Measurements from ENCODE around the gene TLDC2. TPM values are rescaled to one million over a fixed set of nuclear protein-coding genes. Genes with fewer than 3 reads are reported as not detected.

The TLDC2 gene
- total and polyA plus RNA-seq, 2 of the 8 experiments (the other 6 are each of a cell fraction or from before 2014, with no cell fraction given) = 0.29 to 0.34 TPM

DNA sequence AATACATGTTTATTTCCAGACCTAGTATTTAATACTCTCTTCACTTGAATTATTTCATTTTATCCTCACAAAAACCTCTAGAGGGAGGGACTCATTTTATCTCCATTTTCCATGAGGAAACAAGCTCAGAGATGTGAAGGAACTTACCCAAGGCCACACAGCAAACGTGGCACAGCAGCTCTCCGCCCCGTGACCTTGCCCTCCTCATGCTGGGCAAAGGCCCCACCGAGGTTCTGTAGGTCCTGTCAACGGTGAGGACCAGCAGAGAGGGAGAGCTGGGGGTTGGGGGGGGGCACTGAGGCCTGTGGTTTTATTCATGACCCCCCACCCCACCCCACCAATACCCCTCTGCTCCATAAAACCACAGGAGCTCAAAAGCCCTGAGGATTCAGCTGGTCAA is 40.9 kb upstream of the TLDC2 start:
- H3K4ac ChIP-seq (replicated peaks; ENCODE audit: insufficient read length, low read depth, low read length) = peak overlapping the region; percentile 69
- H3K4me3 ChIP-seq (ENCODE audit: extremely low read depth in 1 of 4, insufficient read depth in 2 of 4, low read depth in 3 of 4, low read length in 4 of 4) = peak overlapping the region in 1 of 4 experiments; percentile 52; a peak in 1 of 8 replicates
- ChIA-PET CTCF (ENCODE audit: partially characterized antibody) (interaction anchor here (0.6 to 5.3 kb wide), 20 partner anchors 9 to 192 kb away, joined by 3 to 45 read pairs (median 6); partner anchors contain the start of gene DSN1), POLR2A (ENCODE audit: partially characterized antibody) (interaction anchor here (0.9 to 5.9 kb wide), 6 partner anchors 9 to 89 kb away, joined by 3 to 42 read pairs (median 13); a partner anchor contains a TSS)
- DNase-seq (ENCODE audit: low read depth in 1 of 2, low spot score in 2 of 2) = no peak
- peaks cover 0 to 2% (median 0%) of the 10 kb centered on the region in 4 experiments; a peak in 1 of 8 replicates for H3K36me3 ChIP-seq (ENCODE audit: control insufficient read depth in 2 of 4, insufficient read depth in 4 of 4, low read length in 3 of 4)
- H3K23ac ChIP-seq (ENCODE audit: insufficient read length) = no peak overlapping the region
- H2BK12ac ChIP-seq (ENCODE audit: low read depth, low read length) = 0 out of 2 replicates have a peak overlapping the region, but pooled peaks have one; percentile 11
- no peak overlapping the region for H2BK20ac ChIP-seq (ENCODE audit: low read length)
- 77% methylated on average over 5 of the region's 5 CpGs; no CpG with 5 or more reads in 1 of the 2 experiments for WGBS, 2 experiments (ENCODE audit: extremely low coverage in 1 of 2, insufficient coverage in 1 of 2, insufficient read length in 1 of 2, insufficient replicate concordance in 2 of 2, low coverage in 1 of 2, low lambda C conversion rate in 2 of 2, missing lambda C conversion rate in 1 of 2)
- H4K5ac ChIP-seq (ENCODE audit: insufficient read length, low read depth, low read length) = peak overlapping the region; percentile 89
- H3K79me1 ChIP-seq (ENCODE audit: low read depth, low read length) = 0 out of 2 replicates have a peak, but pooled peaks cover 2% of the 10 kb centered on the region
- H3K14ac ChIP-seq (ENCODE audit: insufficient read length) = no peak overlapping the region
- H4K8ac ChIP-seq (ENCODE audit: extremely low read depth, insufficient read depth, low read length) = peak overlapping the region; percentile 69
- H2BK15ac ChIP-seq (ENCODE audit: low read length) = peak overlapping the region; percentile 92; the same call in 1 of the 2 replicates
- no peak for TF ChIP-seq CHD2 (IDR thresholded peaks at IDR 0.05; ENCODE audit: low read length)
- TF ChIP-seq KDM1A (IDR thresholded peaks at IDR 0.05; ENCODE audit: borderline replicate concordance, low read length) = peak; percentile 87
- H2BK5ac ChIP-seq (ENCODE audit: low read depth, low read length) = peak overlapping the region; percentile 78; the same call in 1 of the 2 replicates
- no peak overlapping the region for H2AK5ac ChIP-seq (ENCODE audit: low read depth, low read length)
- H3K18ac ChIP-seq (ENCODE audit: extremely low read depth, low read length) = peak overlapping the region; percentile 78; the same call in 1 of the 2 replicates
- no peaks in the 10 kb centered on the region for H3K9me3 ChIP-seq (ENCODE audit: insufficient read depth in 2 of 2, low read depth in 1 of 2, low read length in 1 of 2)
- H3K79me2 ChIP-seq (ENCODE audit: control insufficient read depth in 1 of 2, insufficient read depth in 2 of 2, low read length in 2 of 2) = no peaks in the 10 kb centered on the region
- H3K4me1 ChIP-seq (replicated peaks in 1 of 4; ENCODE audit: control insufficient read depth in 3 of 4, insufficient read depth in 4 of 4, low read length in 3 of 4) = peaks cover 0 to 7% (median 4%) of the 10 kb centered on the region in 4 experiments; a peak in 4 of 7 replicates
- no peak overlapping the region for H2AFZ ChIP-seq (ENCODE audit: low read length)
- peaks cover 0 to 2% of the 10 kb centered on the region in 2 experiments for H4K20me1 ChIP-seq (replicated peaks in 1 of 2; ENCODE audit: control insufficient read depth in 1 of 2, insufficient read depth in 2 of 2, low read length in 2 of 2)
- no peak overlapping the region for H3K9ac ChIP-seq (replicated peaks in 1 of 4; ENCODE audit: extremely low read depth in 1 of 4, low read depth in 3 of 4, low read length in 3 of 4)
- peak overlapping the region; percentile 52; the same call in 1 of the 2 replicates for H3K27ac ChIP-seq (ENCODE audit: low read depth, low read length)
- peak overlapping the region; percentile 62 for H2BK120ac ChIP-seq (replicated peaks; ENCODE audit: low read depth, low read length)
- peak overlapping the region; percentile 47 to 71; a peak in 3 of 4 replicates for H3K4me2 ChIP-seq (ENCODE audit: insufficient read depth in 1 of 2, low read depth in 2 of 2, low read length in 2 of 2)
- peak overlapping the region; percentile 99 for H4K91ac ChIP-seq (replicated peaks; ENCODE audit: insufficient read length, low read length)
- FAIRE-seq = no peak
- peak overlapping the region; percentile 8 for H3K56ac ChIP-seq (replicated peaks; ENCODE audit: insufficient read length, low read depth, low read length)
- H3K27me3 ChIP-seq (replicated peaks in 1 of 4; ENCODE audit: control insufficient read depth in 3 of 4, extremely low read depth in 1 of 4, insufficient read depth in 3 of 4, low read length in 3 of 4) = no peaks in the 10 kb centered on the region
- no peaks in the 10 kb centered on the region for H3K23me2 ChIP-seq (ENCODE audit: low read depth, low read length)

All from H1 (cell line).